ENCODE results near the gene TMEM88.
A peak's percentile ranks its signal among the peaks of the same experiment; 100 is the strongest.

Gene TMEM88

DNA sequence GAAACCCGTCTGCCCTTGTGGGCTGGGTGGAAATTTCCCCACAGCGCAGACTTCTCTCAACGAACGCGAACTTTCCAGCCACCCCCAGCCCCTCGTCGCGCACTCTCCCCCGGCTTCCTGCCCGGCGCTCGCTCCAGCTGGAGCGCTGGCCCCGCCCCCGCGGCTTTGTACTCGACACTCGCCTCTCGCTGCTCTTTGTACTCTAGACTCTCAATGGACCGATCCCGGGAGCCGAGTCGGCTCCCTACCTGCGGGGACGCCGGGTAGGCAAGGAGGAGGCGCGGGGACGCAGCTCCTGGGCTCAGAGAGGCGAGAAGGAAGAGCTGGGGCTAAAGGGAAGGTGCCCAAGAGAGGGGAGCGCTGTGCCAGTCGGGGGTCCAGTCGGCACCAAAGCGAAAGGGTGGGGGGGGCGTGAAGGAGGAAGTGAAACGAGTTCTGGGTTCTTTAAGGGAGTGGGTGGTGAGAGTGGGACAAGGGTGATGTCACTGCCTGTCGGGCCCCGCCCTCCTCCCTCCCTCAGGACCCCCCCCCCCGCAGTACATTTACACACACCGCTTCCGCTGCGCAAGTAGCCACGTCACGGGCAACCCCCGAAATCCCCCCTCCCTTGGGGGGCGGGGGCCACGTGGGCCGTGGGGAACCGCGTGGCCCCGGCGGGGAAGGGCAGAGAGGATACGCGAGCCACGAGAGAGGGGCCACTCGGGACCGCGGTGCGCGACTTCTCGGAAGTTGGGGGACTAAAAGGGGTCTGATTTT is 11.2 kb upstream of the TMEM88 start:
- peak; percentile 79 to 86 for DNase-seq (ENCODE audit: low read depth in 2 of 2, low spot score in 1 of 2)

DNA sequence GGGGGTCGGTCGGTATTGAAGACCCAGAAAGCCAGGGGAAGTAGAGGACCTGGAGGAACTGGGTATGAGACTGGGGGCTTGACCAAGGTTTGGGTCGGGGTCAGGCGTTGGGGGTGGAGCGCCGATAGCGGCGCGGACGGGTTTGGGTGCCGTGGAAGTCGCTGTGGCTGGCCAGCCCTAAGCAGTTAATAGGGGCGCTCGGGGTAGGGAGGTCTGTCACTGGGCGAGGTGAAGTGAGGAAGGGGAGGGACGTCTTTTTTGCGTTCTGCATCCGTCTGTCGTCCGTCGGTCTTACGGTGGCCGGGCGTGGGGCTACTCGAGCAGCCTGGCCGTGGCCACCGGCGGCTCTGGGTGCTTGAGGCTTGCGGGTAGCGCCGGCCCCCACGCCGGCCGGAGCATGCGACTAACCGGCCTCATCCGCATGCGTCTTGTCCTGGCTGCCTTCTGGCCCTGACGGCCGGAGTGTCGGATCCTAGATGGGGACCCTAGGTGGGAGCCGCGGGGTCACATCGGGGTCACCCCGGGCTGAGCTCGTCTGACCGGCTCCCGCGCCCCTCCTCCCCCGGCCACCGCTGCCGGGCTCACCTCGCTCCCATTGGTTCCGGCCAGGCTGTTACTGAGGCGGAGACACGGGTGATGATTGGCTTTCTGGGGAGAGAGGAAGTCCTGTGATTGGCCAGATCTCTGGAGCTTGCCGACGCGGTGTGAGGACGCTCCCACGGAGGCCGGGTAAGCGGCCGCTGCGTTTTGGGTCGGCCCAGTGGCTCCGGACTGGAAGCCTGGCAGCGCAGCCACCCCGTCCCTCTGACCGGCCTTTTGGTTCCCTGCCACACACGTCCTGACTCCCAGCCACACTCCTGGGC is 10.3 kb upstream of the TMEM88 start:
- DNase-seq (ENCODE audit: low read depth in 2 of 2, low spot score in 1 of 2) = peak; percentile 58 to 75

GRCh38 chr17:7845359-7846062 is 9.4 kb upstream of the TMEM88 start:
- DNase-seq (ENCODE audit: low read depth in 2 of 2, low spot score in 1 of 2) = no peak

- DNase-seq (ENCODE audit: low read depth in 2 of 2, low spot score in 1 of 2) = no peak
Measured at GRCh38 chr17:7846063-7846735, 8.7 kb upstream of the TMEM88 start.

DNA sequence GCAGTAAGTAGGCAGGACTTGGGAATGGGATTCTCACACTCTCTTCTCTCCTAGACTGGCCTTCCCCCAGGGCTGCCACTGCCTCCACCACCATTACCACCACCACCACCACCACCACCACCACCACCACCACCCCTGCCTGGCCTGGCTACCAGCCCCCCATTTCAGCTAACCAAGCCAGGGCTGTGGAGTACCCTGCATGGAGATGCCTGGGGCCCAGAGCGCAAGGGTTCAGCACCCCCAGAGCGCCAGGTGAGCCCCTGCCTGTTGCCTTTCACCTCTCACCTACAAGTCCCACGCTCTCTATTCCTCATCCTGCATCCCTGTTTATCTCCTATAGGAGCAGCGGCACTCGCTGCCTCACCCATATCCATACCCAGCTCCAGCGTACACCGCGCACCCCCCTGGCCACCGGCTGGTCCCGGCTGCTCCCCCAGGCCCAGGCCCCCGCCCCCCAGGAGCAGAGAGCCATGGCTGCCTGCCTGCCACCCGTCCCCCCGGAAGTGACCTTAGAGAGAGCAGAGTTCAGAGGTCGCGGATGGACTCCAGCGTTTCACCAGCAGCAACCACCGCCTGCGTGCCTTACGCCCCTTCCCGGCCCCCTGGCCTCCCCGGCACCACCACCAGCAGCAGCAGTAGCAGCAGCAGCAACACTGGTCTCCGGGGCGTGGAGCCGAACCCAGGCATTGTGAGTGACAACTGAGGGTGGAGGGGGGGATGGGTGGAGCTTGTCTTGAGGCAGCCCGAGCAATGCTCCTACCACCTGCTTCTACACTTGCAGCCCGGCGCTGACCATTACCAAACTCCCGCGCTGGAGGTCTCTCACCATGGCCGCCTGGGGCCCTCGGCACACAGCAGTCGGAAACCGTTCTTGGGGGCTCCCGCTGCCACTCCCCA is 7.9 kb upstream of the TMEM88 start:
- no peak for DNase-seq (ENCODE audit: low read depth in 2 of 2, low spot score in 1 of 2)

DNA sequence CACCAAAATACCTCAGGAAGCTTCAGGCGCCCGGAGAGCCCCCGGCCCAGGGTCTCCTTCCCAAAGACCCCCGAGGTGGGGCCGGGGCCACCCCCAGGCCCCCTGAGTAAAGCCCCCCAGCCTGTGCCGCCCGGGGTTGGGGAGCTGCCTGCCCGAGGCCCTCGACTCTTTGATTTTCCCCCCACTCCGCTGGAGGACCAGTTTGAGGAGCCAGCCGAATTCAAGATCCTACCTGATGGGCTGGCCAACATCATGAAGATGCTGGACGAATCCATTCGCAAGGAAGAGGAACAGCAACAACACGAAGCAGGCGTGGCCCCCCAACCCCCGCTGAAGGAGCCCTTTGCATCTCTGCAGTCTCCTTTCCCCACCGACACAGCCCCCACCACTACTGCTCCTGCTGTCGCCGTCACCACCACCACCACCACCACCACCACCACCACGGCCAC is 6.7 kb upstream of the TMEM88 start:
- DNase-seq (ENCODE audit: low read depth in 2 of 2, low spot score in 1 of 2) = no peak

DNA sequence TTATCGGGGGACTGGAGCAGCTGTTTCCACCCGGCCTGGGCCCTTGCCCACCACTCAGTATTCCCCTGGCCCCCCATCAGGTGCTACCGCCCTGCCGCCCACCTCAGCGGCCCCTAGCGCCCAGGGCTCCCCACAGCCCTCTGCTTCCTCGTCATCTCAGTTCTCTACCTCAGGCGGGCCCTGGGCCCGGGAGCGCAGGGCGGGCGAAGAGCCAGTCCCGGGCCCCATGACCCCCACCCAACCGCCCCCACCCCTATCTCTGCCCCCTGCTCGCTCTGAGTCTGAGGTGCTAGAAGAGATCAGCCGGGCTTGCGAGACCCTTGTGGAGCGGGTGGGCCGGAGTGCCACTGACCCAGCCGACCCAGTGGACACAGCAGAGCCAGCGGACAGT is 6.1 kb upstream of the TMEM88 start:
- DNase-seq (ENCODE audit: low read depth in 2 of 2, low spot score in 1 of 2) = no peak

GRCh38 chr17:7849130-7849750 is 5.6 kb upstream of the TMEM88 start:
- DNase-seq (ENCODE audit: low read depth in 2 of 2, low spot score in 1 of 2) = no peak

GRCh38 chr17:7849751-7850504 is 4.9 kb upstream of the TMEM88 start:
- no peak for DNase-seq (ENCODE audit: low read depth in 2 of 2, low spot score in 1 of 2)

- no peak for DNase-seq (ENCODE audit: low read depth in 2 of 2, low spot score in 1 of 2)
Measured at GRCh38 chr17:7850701-7851437, 4.0 kb upstream of the TMEM88 start.

GRCh38 chr17:7851438-7852261 is 3.2 kb upstream of the TMEM88 start:
- peak; percentile 83 to 90 for DNase-seq (ENCODE audit: low read depth in 2 of 2, low spot score in 1 of 2)

GRCh38 chr17:7852262-7852670 is 2.6 kb upstream of the TMEM88 start:
- DNase-seq (ENCODE audit: low read depth in 2 of 2, low spot score in 1 of 2) = no peak

GRCh38 chr17:7852919-7853690 is 1.8 kb upstream of the TMEM88 start:
- DNase-seq (ENCODE audit: low read depth in 2 of 2, low spot score in 1 of 2) = no peak

DNA sequence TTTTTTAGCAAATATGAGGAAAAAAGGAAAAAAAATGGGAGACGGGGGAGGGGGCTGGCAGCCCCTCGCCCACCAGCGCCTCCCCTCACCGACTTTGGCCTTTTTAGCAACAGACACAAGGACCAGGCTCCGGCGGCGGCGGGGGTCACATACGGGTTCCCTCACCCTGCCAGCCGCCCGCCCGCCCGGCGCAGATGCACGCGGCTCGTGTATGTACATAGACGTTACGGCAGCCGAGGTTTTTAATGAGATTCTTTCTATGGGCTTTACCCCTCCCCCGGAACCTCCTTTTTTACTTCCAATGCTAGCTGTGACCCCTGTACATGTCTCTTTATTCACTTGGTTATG is 1.2 kb upstream of the TMEM88 start:
- no peak for DNase-seq (ENCODE audit: low read depth in 2 of 2, low spot score in 1 of 2)

- no peak for DNase-seq (ENCODE audit: low read depth in 2 of 2, low spot score in 1 of 2)
Measured at GRCh38 chr17:7854078-7854777, 638 bp upstream of the TMEM88 start.

GRCh38 chr17:7855660-7856010 is 769 bp downstream of the TMEM88 start:
- no peak for DNase-seq (ENCODE audit: low read depth in 2 of 2, low spot score in 1 of 2)
